Adrenal gland (tissue), 12 donors: ENCODE results near the gene TCF12. TPM values are rescaled to one million over a fixed set of nuclear protein-coding genes. Genes with fewer than 3 reads are reported as not detected.
"Not testable (repeated sequence)": the region's sequence is repeated elsewhere in the genome, so short reads cannot be mapped to it uniquely, and the experiment has no call there.

Experiments
- DNase-seq, 7 donors: peaks; one replicate each; pipeline ENCODE4 v3.0.0-alpha.2; 2019 to 2020
- H3K27ac ChIP-seq, 5 donors: fragments of 200-600 bp; sonication (generic) in 4 of 5; 1 replicate in 3 of 5; 2 replicates in 2 of 5; pipeline versions ENCODE4 v1.5.1 to v1.8.0; 2016 to 2020; ENCODE audit warnings: mild to moderate bottlenecking in 1 of 5
- H3K27me3 ChIP-seq: fragments of 200-600 bp; 2 replicates; pipeline ENCODE4 v1.8.0; 2021
- H3K36me3 ChIP-seq, 2 donors: fragments of 200-600 bp; replicated peaks in 1 of 2; 1 replicate in 1 of 2; 2 replicates in 1 of 2; pipeline versions ENCODE4 v1.5.1 to v1.8.0; 2018 to 2022
- H3K4me1 ChIP-seq, 2 donors: fragments of 200-600 bp; replicated peaks in 1 of 2; 1 replicate in 1 of 2; 2 replicates in 1 of 2; pipeline versions ENCODE4 v1.5.1 to v1.8.0; 2018 to 2021
- H3K4me3 ChIP-seq, 4 donors: fragments of 200-600 bp; sonication (generic) in 3 of 4; one replicate each; pipeline ENCODE4 v1.5.1; 2016 to 2018
- H3K9me3 ChIP-seq, 3 donors: fragments of 200-600 bp; sonication (generic) in 1 of 3; replicated peaks in 1 of 3; 1 replicate in 2 of 3; 2 replicates in 1 of 3; pipeline versions ENCODE4 v1.5.1 to v1.8.0; 2016 to 2021
- CTCF ChIP-seq, 6 experiments: fragments of 450-650 bp in 4 of 6; fragments of 200-600 bp in 2 of 6; sonication (generic) in 1 of 6; IDR thresholded peaks; 1 replicate in 5 of 6; 2 replicates in 1 of 6; pipeline versions ENCODE4 v1.5.1 to v1.8.0; 2016 to 2021; ENCODE audit warnings: antibody characterized with exemption in 6 of 6, mild to moderate bottlenecking in 2 of 6, moderate library complexity in 1 of 6
- POLR2A ChIP-seq, 2 donors: fragments of 450-650 bp; IDR thresholded peaks; one replicate each; pipeline ENCODE4 v1.6.1; 2017; ENCODE audit warnings: antibody characterized with exemption in 2 of 2, mild to moderate bottlenecking in 2 of 2, moderate library complexity in 1 of 2
- WGBS, 4 donors: extraction: QIAGEN DNeasy Blood & Tissue Kit in 2 of 4; methylation state at CpG; one replicate each; pipeline versions ENCODE4 v1.1.5 to v1.1.7; 2013 to 2017; 5-methylcytosine and 5-hydroxymethylcytosine counted together
- intact Hi-C, 2 donors: fragments of 100-400 bp; cut with DNase I; formaldehyde crosslinking; loops; one replicate each; pipeline versions ENCODE4 v1.14.1 to v1.15.0; 2022 to 2023
- polyA plus RNA-seq, 3 donors: library from polyadenylated mRNA; stranded (reverse); fragments of 200-250 nt in 2 of 3; fragments of 350-450 nt in 1 of 3; fragmentation: Illumina TruSeq in 1 of 3; extraction: RNeasy Lipid Tissue Mini Kit (QIAGEN cat#74804) in 1 of 3; gene quantifications; one replicate each; pipeline ENCODE4 v1.2.3, GENCODE V29; 2013 to 2014
- total RNA-seq, 9 donors: library from RNA; depleted of rRNA in 4 of 9; stranded (reverse); fragments of >200 nt in 4 of 9; fragments of 120-200 nt in 1 of 9; fragmentation: NEBNext Ultra II Directional in 1 of 9; extraction: Animal tissue kit (Norgen Biotek cat#: 25700) in 1 of 9; gene quantifications; one replicate each; pipeline versions ENCODE4 v1.1.0 to v1.2.4, GENCODE V29; 2013 to 2023
- donor health status: healthy with polysubstance abuse.
- donor health status: Bipolar disorder and iron deficiency.
- donor health status: DM: yes; HTN: yes; CAD: no.
- donor health status: DM: no; HTN: no; CAD: no.
- donor health status: DM: no; HTN: no; CAD: no.
- donor health status: DM: yes; HTN: yes; CAD: no.

The TCF12 gene
- total and polyA plus RNA-seq, 12 donors: 7.6 to 121 (median 75.6) TPM

- Histone ChIP-seq H3K9me3 (no peaks in the 10 kb centered on the region), H3K36me3 (no peaks in the 10 kb centered on the region), H3K27me3 (no peaks in the 10 kb centered on the region), H3K4me1 (peaks cover 0 to 53% of the 10 kb centered on the region in 2 donors), H3K27ac (no peak overlapping the region), H3K4me3 (no peak overlapping the region)
- WGBS, 4 donors: 29 to 67% (median 58%) methylated on average over 1 of the region's 1 CpG
- DNase-seq: no peak
- no peak for TF ChIP-seq POLR2A (IDR thresholded peaks at IDR 0.05)
- intact Hi-C loops: no loop called here
These were observed 13.4 kb downstream of the TCF12 start for GRCh38 chr15:56931639-56932508.

- H3K4me1 ChIP-seq: peaks cover 0 to 47% of the 10 kb centered on the region in 2 donors
- H3K27me3 ChIP-seq, H3K36me3 ChIP-seq, H3K9me3 ChIP-seq, intact Hi-C loops, H3K27ac ChIP-seq, H3K4me3 ChIP-seq, DNase-seq: not testable (repeated sequence)
- 93 to 98% (median 97%) methylated on average over 4 of the region's 4 CpGs for WGBS, 4 donors
These were observed 14.0 kb downstream of the TCF12 start for GRCh38 chr15:56932509-56932868.

- TF ChIP-seq POLR2A (IDR thresholded peaks at IDR 0.05) (no peak), CTCF (IDR thresholded peaks at IDR 0.05) (no peak)
- intact Hi-C loops: no loop called here
- no peak for DNase-seq
- 63 to 73% (median 65%) methylated on average over 1 of the region's 1 CpG for WGBS, 4 donors
- no peaks in the 10 kb centered on the region for H3K36me3 ChIP-seq
- H3K4me1 ChIP-seq: peaks cover 5 to 53% of the 10 kb centered on the region in 2 donors
- H3K27ac ChIP-seq: no peak overlapping the region
- no peaks in the 10 kb centered on the region for H3K27me3 ChIP-seq
- H3K4me3 ChIP-seq: no peak overlapping the region
- no peaks in the 10 kb centered on the region for H3K9me3 ChIP-seq
These were observed 15.0 kb downstream of the TCF12 start for GRCh38 chr15:56933410-56933809.

GRCh38 chr15:56933811-56934210 lies 15.4 kb downstream of the TCF12 start:
- no peak for DNase-seq
- Histone ChIP-seq H3K4me3 (no peak overlapping the region), H3K27ac (no peak overlapping the region), H3K4me1 (peaks cover 5 to 50% of the 10 kb centered on the region in 2 donors), H3K27me3 (no peaks in the 10 kb centered on the region), H3K36me3 (no peaks in the 10 kb centered on the region), H3K9me3 (no peaks in the 10 kb centered on the region)
- intact Hi-C loops: no loop called here
- no peak for TF ChIP-seq CTCF (IDR thresholded peaks at IDR 0.05)
- TF ChIP-seq POLR2A (IDR thresholded peaks at IDR 0.05): no peak

- TF ChIP-seq CTCF (IDR thresholded peaks at IDR 0.05): no peak
- TF ChIP-seq POLR2A (IDR thresholded peaks at IDR 0.05): no peak
- no peaks in the 10 kb centered on the region for H3K27me3 ChIP-seq
- DNase-seq: peak in 3 of 7 donors; percentile 24 to 43 (median 33)
- peaks cover 5 to 46% of the 10 kb centered on the region in 2 donors for H3K4me1 ChIP-seq
- 32 to 36% (median 34%) methylated on average over 5 of the region's 5 CpGs for WGBS, 4 donors
- intact Hi-C loops: no loop called here
- H3K9me3 ChIP-seq: no peaks in the 10 kb centered on the region
- H3K27ac ChIP-seq: no peak overlapping the region
- no peaks in the 10 kb centered on the region for H3K36me3 ChIP-seq
- no peak overlapping the region for H3K4me3 ChIP-seq
These were observed 15.8 kb downstream of the TCF12 start for GRCh38 chr15:56934269-56934668.
